ENCODE data around the gene CARS2. TPM values are rescaled to one million over a fixed set of nuclear protein-coding genes. Genes with fewer than 3 reads are reported as not detected.

The CARS2 gene
- total RNA-seq, 1 experiment from 2014 or later, result 41.9 TPM

GRCh38 chr13:110698689-110699088 is 7.2 kb downstream of the CARS2 start:
- Histone ChIP-seq H3K9me3 (ENCODE audit: control insufficient read depth, low read depth, low read length) (no peaks in the 10 kb centered on the region), H3K4me2 (ENCODE audit: insufficient read depth, insufficient read length, low read length) (no peak overlapping the region), H2BK20ac (ENCODE audit: low read depth, low read length, poor library complexity, severe bottlenecking) (no peak overlapping the region), H3K79me2 (ENCODE audit: insufficient read depth, low read length) (no peaks in the 10 kb centered on the region), H3K4ac (ENCODE audit: low read depth, low read length) (no peak overlapping the region), H3K27me3 (ENCODE audit: insufficient read depth, low read length) (no peaks in the 10 kb centered on the region), H3T11ph (ENCODE audit: low read length) (no peak overlapping the region), H4K8ac (replicated peaks; ENCODE audit: insufficient read length, low read depth, low read length) (no peak overlapping the region), H3K14ac (ENCODE audit: insufficient read depth, low read length) (no peak overlapping the region), H3K23ac (ENCODE audit: insufficient read length, low read depth, low read length) (no peak overlapping the region), H2BK12ac (ENCODE audit: insufficient read length, low read depth, low read length) (no peak overlapping the region), H3K79me1 (ENCODE audit: insufficient read depth, low read depth, low read length, poor library complexity, severe bottlenecking) (no peaks in the 10 kb centered on the region), H2AK5ac (ENCODE audit: insufficient read length, low read length) (no peak overlapping the region), H3K56ac (ENCODE audit: insufficient read length, low read depth, low read length) (no peak overlapping the region), H3K27ac (ENCODE audit: insufficient read length, low read depth, low read length) (no peak overlapping the region), H2BK5ac (ENCODE audit: insufficient read length, low read length) (no peak overlapping the region), H2BK15ac (ENCODE audit: low read depth, low read length) (no peak overlapping the region), H3K23me2 (ENCODE audit: insufficient read length, low read depth, low read length, poor library complexity, severe bottlenecking) (no peaks in the 10 kb centered on the region), H2BK120ac (ENCODE audit: low read depth, low read length, poor library complexity, severe bottlenecking) (no peak overlapping the region), H3K4me1 (ENCODE audit: insufficient read depth, low read length) (no peaks in the 10 kb centered on the region), H4K5ac (ENCODE audit: insufficient read length, low read depth, low read length) (no peak overlapping the region), H4K20me1 (ENCODE audit: control insufficient read depth, insufficient read depth, insufficient read length) (no peaks in the 10 kb centered on the region), H4K91ac (ENCODE audit: insufficient read length, low read depth, low read length) (no peak overlapping the region), H3K9ac (ENCODE audit: extremely low read depth, insufficient read length, low read length) (no peak overlapping the region), H2AFZ (ENCODE audit: low read length) (no peak overlapping the region), H3K18ac (ENCODE audit: insufficient read length, low read depth, low read length) (no peak overlapping the region)
- H3K4me1 Mint-ChIP-seq, result peaks cover 5 to 7% of the 10 kb centered on the region in 2 experiments
- no CpG with 5 or more reads among the region's 4 CpGs for WGBS (ENCODE audit: extremely low coverage, insufficient read length, low lambda C conversion rate)
- no peaks in the 10 kb centered on the region for H3K27me3 Mint-ChIP-seq (ENCODE audit: low read depth)
- no peak overlapping the region for H3K27ac Mint-ChIP-seq
- DNase-seq, result no peak
- no peak for TF ChIP-seq CTCF (conservative IDR thresholded peaks at IDR 0.05)
- no peaks in the 10 kb centered on the region for H3K9me3 Mint-ChIP-seq
- peaks cover 29 to 68% (median 63%) of the 10 kb centered on the region in 3 experiments; a peak in 6 of 7 replicates for H3K36me3 Mint-ChIP-seq (ENCODE audit: insufficient read depth in 1 of 3, low read depth in 3 of 3)
- H3K4me3 Mint-ChIP-seq, result no peak overlapping the region
